NT2/D1 (cell line): ENCODE results near the gene RIPOR2.

ENCODE experiments used
- DNase-seq: peaks from one replicate; pipeline ENCODE4 v3.0.0-alpha.2; 2011; ENCODE audit warnings: low read depth, low spot score
- H3K27me3 ChIP-seq: 2 replicates; pipeline ENCODE4 v1.6.0; 2011; ENCODE audit warnings: mild to moderate bottlenecking; ENCODE audit not compliant: insufficient read length, insufficient read depth
- H3K36me3 ChIP-seq: 2 replicates; pipeline ENCODE4 v1.6.1; 2011; ENCODE audit warnings: mild to moderate bottlenecking, low read length, mixed read lengths; ENCODE audit not compliant: insufficient read depth, insufficient read length
- H3K4me1 ChIP-seq: 2 replicates; pipeline ENCODE4 v1.5.1; 2011; ENCODE audit not compliant: insufficient read depth, insufficient read length
- H3K4me3 ChIP-seq: 2 replicates; pipeline ENCODE4 v1.5.1; 2011; ENCODE audit warnings: low read depth; ENCODE audit not compliant: insufficient read length
- H3K9ac ChIP-seq: 2 replicates; pipeline ENCODE4 v1.6.0; 2011; ENCODE audit warnings: low read depth; ENCODE audit not compliant: insufficient read length
- H3K9me3 ChIP-seq: 2 replicates; pipeline ENCODE4 v1.5.1; 2011; ENCODE audit warnings: mild to moderate bottlenecking, low read length; ENCODE audit not compliant: insufficient read depth
- SUZ12 ChIP-seq: IDR thresholded peaks from 2 replicates; pipeline ENCODE4 v1.6.1; 2011; ENCODE audit not compliant: insufficient read length, insufficient read depth; ENCODE audit errors: extremely low read depth
- YY1 ChIP-seq: IDR thresholded peaks from 2 replicates; pipeline ENCODE4 v1.6.1; 2011; ENCODE audit not compliant: insufficient read length, insufficient read depth
- ZNF274 ChIP-seq: IDR thresholded peaks from 2 replicates; pipeline ENCODE4 v1.6.1; 2011; ENCODE audit warnings: mild to moderate bottlenecking, low read depth, low read length

RIPOR2 gene

DNA sequence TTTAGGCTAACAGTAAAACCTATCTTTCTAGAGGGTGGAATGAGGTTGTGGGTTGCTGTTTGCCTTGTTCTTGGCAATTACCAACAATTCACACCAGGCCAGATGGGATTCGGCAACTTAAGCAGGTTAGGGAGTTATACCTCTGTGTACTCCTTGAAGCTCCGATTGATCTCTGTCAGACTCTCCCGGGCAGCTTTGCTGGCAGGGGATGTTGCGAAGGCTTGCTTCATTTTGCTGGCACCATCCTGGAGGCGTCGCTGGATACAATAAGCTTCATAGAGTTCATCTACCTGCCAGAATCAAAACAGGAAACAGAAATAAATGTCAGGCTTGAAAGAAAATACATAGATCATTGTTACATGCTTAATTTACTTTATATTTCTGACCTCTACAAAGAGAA is 70.6 kb downstream of the RIPOR2 start:
- Histone ChIP-seq H3K9me3 (no peaks in the 10 kb centered on the region), H3K4me3 (no peak overlapping the region), H3K36me3 (no peaks in the 10 kb centered on the region), H3K27me3 (no peaks in the 10 kb centered on the region), H3K4me1 (no peaks in the 10 kb centered on the region), H3K9ac (no peak overlapping the region)
- no peak for DNase-seq
- TF ChIP-seq ZNF274 = no peak
- no peak for TF ChIP-seq YY1
- no peak for TF ChIP-seq SUZ12

DNA sequence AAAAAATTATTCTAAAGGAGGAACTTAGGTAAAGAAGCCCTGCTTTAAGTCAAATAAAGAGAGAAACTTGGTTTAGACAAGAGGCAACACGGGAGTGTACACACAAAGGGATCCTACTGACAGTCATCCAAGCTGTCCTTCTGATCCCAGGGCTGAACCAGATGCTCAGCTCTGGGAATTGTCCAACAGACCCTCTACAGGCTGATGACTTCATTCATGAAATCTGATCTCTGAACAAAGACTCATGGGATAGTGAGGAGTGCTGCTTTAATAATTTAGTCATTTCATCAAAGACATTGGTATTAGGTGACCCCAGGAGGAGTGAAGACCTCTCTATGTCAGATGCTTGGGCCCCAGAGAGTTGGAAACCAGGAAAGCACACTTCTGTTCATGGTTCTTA is 71.4 kb downstream of the RIPOR2 start:
- no peaks in the 10 kb centered on the region for H3K9me3 ChIP-seq
- no peak for DNase-seq
- H3K4me1 ChIP-seq = no peaks in the 10 kb centered on the region
- H3K36me3 ChIP-seq = no peaks in the 10 kb centered on the region
- no peak overlapping the region for H3K4me3 ChIP-seq
- H3K27me3 ChIP-seq = no peaks in the 10 kb centered on the region
- TF ChIP-seq ZNF274 (no peak), YY1 (no peak), SUZ12 (no peak)
- H3K9ac ChIP-seq = no peak overlapping the region

DNA sequence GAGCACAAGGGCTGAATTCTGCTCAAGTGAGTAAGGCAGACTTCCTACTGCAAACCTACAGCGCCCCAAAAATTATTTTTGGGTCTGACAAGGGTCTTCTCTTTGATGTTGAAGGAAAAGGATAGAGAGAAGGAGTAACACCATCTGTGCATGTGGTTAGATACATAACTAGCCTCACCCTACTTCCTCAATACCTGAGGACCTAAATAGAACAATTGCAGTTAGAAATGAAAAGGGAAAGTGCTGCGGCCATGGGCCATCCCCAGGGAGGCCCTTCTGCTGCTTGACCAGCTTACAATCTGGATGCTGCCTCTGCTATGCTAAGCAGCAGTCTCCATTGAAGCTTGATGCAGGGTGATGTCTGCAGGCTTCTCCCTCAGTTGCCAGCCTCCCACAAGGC is 73.8 kb downstream of the RIPOR2 start:
- no peaks in the 10 kb centered on the region for H3K9me3 ChIP-seq
- H3K4me3 ChIP-seq = no peak overlapping the region
- H3K36me3 ChIP-seq = no peaks in the 10 kb centered on the region
- no peaks in the 10 kb centered on the region for H3K4me1 ChIP-seq
- no peaks in the 10 kb centered on the region for H3K27me3 ChIP-seq
- TF ChIP-seq SUZ12 (no peak), ZNF274 (no peak), YY1 (no peak)
- no peak overlapping the region for H3K9ac ChIP-seq
- no peak for DNase-seq

DNA sequence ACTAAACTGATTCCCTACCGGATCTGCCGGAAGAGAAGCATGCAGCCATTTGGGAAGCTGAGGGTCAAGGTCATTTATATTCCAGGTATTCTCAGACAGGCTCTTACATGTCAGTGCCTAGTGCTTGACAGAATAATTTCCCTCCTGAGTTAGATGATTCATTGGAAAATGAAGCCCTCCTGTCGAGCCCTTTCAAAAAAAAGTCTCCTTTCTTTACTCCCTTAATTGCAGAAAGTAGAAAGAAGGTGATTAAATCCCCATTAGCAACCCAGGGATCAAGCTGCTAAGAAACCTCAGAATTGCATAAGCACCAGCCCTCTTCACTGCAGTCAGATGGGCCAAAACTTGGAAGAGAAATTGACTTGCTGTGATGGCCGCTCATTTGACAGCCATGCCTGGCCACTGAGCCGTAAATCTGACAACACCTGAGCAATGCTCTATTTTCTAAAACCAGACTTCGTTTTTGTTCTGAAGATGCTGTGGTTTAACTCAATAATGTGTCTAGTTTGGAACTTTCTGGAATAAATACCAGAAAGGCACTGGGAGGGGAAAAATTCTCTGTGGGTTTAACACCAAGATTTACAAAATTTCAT is 76.1 kb downstream of the RIPOR2 start:
- H3K9ac ChIP-seq = no peak overlapping the region
- H3K4me3 ChIP-seq = no peak overlapping the region
- H3K36me3 ChIP-seq = no peaks in the 10 kb centered on the region
- no peaks in the 10 kb centered on the region for H3K9me3 ChIP-seq
- DNase-seq = no peak
- H3K4me1 ChIP-seq = no peaks in the 10 kb centered on the region
- TF ChIP-seq ZNF274 (no peak), YY1 (no peak), SUZ12 (no peak)
- no peaks in the 10 kb centered on the region for H3K27me3 ChIP-seq

DNA sequence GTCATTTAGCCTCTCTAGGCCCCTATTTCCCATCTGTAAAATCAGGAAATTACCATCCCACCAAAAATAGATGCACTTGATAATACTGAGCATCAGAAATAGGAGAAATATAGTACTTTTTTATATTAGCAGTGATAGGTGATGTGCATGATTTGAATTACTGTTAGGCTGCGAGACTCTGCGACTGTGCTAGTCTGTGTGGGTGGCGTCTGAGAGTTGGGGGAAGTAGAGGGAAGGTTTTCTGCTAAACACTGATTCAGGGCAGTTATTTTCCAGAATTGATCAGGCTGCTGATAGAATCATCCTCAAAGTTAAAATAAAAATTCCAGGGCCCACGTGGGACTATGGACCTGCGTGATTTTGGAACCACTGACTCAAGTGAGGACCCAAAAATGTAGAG is 76.6 kb downstream of the RIPOR2 start:
- TF ChIP-seq YY1 (no peak), ZNF274 (no peak)
- no peaks in the 10 kb centered on the region for H3K36me3 ChIP-seq
- H3K9me3 ChIP-seq = no peaks in the 10 kb centered on the region
- H3K9ac ChIP-seq = no peak overlapping the region
- no peak overlapping the region for H3K4me3 ChIP-seq
- no peak for DNase-seq
- no peaks in the 10 kb centered on the region for H3K4me1 ChIP-seq
- H3K27me3 ChIP-seq = no peaks in the 10 kb centered on the region

DNA sequence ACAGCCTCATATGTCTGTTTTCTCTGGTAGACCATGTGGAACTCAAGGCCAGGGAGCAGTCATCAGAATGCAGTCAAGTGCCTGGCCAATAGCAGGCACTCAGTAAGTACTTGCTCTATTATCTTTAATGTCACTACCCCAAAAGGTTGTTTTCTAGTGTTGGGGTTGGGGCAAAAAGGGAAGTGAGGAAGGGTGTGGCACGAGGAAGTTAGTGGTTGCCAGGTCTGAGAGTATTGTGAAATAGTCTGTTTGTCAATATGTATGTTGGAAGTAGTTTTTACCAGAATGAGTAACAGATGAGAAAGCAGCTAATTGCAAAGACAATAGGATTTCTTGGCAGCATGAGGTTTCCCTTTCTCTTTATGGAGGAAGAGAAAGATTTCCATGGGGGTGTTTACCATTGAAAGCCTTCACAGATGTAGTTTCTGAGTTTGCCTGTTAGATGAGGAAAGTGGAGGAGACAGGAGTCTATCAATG is 77.5 kb downstream of the RIPOR2 start:
- H3K9ac ChIP-seq = no peak overlapping the region
- DNase-seq = no peak

DNA sequence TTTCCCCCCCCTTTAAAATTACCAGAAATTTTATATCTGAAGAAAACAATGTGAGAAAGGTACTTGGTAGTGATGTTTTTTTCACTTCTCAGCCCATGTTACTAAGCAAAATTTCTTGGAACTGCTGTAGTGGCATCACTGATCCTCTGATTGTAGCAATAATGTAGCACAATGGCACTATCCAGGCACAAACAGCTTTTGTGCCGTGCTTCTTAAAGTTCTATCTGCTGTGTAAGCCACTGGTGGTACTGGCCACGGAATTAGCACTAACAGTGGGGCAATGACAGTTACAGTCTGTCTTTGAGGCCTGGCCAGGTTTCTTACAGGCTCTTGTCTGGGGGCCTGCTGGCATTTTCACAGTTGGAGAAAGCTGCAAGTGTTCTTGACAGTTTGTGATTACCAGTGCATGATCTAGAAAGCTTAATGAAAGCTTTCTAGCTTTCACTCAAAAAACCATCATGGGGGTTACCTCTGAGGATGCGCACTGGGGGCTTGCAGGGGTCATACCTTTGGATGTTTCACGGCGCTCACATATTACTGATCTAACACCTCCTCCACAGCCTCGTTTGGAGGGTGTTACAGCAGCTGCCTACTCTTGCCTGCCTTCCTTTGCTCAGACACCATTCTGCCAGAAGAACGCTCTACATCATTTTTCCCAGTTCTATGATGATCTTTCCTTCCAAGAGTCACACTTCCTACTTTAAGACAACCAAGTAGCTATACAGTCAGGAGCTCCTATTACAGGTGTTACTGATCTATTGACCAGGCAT is 78.7 kb downstream of the RIPOR2 start:
- Histone ChIP-seq H3K4me1 (no peaks in the 10 kb centered on the region), H3K36me3 (no peaks in the 10 kb centered on the region), H3K4me3 (no peak overlapping the region), H3K27me3 (no peaks in the 10 kb centered on the region), H3K9ac (no peak overlapping the region), H3K9me3 (no peaks in the 10 kb centered on the region)
- DNase-seq = no peak
- no peak for TF ChIP-seq ZNF274
- TF ChIP-seq SUZ12 = no peak
- no peak for TF ChIP-seq YY1

More for the DNA sequence above, 77.5 kb downstream of the RIPOR2 start:
- Histone ChIP-seq H3K4me3 (no peak overlapping the region), H3K27me3 (no peaks in the 10 kb centered on the region), H3K9me3 (no peaks in the 10 kb centered on the region), H3K4me1 (no peaks in the 10 kb centered on the region), H3K36me3 (no peaks in the 10 kb centered on the region)
- no peak for TF ChIP-seq ZNF274
- TF ChIP-seq SUZ12 = no peak
- TF ChIP-seq YY1 = no peak

DNA sequence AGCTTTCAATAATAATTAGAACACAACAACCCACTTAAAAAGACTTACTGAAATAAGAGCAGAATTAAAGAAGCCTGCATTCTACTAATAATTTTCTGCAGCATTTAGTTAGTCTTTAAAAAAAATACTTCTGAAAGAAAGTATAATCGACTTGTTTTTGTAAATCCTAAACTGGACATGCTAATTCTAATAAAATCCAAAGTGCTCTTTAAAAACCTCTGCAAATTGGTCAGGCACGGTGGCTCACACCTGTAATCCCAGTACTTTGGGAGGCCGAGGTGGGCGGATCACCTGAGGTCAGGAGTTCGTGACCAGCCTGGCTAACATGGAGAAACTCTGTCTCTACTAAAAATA is 79.5 kb downstream of the RIPOR2 start:
- H3K4me1 ChIP-seq = no peaks in the 10 kb centered on the region

More for the DNA sequence above, 79.5 kb downstream of the RIPOR2 start:
- no peak for DNase-seq
- H3K27me3 ChIP-seq = no peaks in the 10 kb centered on the region
- no peaks in the 10 kb centered on the region for H3K9me3 ChIP-seq
- no peak overlapping the region for H3K9ac ChIP-seq
- no peak overlapping the region for H3K4me3 ChIP-seq
- TF ChIP-seq SUZ12 (no peak), ZNF274 (no peak), YY1 (no peak)
- H3K36me3 ChIP-seq = no peaks in the 10 kb centered on the region
